SU-DHL-6 (cell line): Measurements from ENCODE around the gene AP1S3.

Experiments used
- CTCF ChIP-seq: fragments of 200-600 bp; sonication (generic); IDR thresholded peaks from one replicate; pipeline ENCODE4 v1.5.1; 2017; ENCODE audit warnings: antibody characterized with exemption, mild to moderate bottlenecking, low read length, moderate library complexity; ENCODE audit not compliant: insufficient read depth, poor library complexity, severe bottlenecking
- EZH2phosphoT487 ChIP-seq: fragments of 200-600 bp; sonication (generic), shearing (Covaris generic); conservative IDR thresholded peaks from 2 replicates; pipeline ENCODE4 v1.6.1; 2018; ENCODE audit warnings: mild to moderate bottlenecking, antibody characterized with exemption, low read length, moderate library complexity, mixed read lengths

GRCh38 chr2:223721746-223722145 lies 115.6 kb downstream of the AP1S3 start:
- no peak for TF ChIP-seq CTCF
- no peak for TF ChIP-seq EZH2phosphoT487
